GM04504 (cell line): ENCODE results near the gene CYP21A2.
"Not testable (repeated sequence)": the region's sequence is repeated elsewhere in the genome, so short reads cannot be mapped to it uniquely, and the experiment has no call there.

Experiments used
- DNase-seq: peaks from one replicate; pipeline ENCODE4 v3.0.0-alpha.2; 2012; ENCODE audit warnings: low read depth

CYP21A2 gene

GRCh38 chr6:32037598-32038524, at the start of gene CYP21A2:
TSS of gene CYP21A2 (plus strand) at chr6:32038415. CDS start at chr6:32038423, 8 bp downstream.
- DNase-seq = not testable (repeated sequence)

- not testable (repeated sequence) for DNase-seq
Measured at GRCh38 chr6:31989363-31989762, 48.9 kb upstream of the CYP21A2 start.

GRCh38 chr6:31994421-31994820, 43.8 kb upstream of the CYP21A2 start:
- DNase-seq = not testable (repeated sequence)

GRCh38 chr6:31996385-31996784, 41.8 kb upstream of the CYP21A2 start:
- not testable (repeated sequence) for DNase-seq

GRCh38 chr6:32002546-32003268, 35.5 kb upstream of the CYP21A2 start:
- DNase-seq = not testable (repeated sequence)

GRCh38 chr6:32003301-32003700, 34.9 kb upstream of the CYP21A2 start:
- not testable (repeated sequence) for DNase-seq

GRCh38 chr6:32004393-32004792, 33.8 kb upstream of the CYP21A2 start:
- DNase-seq = not testable (repeated sequence)

- not testable (repeated sequence) for DNase-seq
Measured at GRCh38 chr6:32004864-32005537, 33.2 kb upstream of the CYP21A2 start.

- not testable (repeated sequence) for DNase-seq
Measured at GRCh38 chr6:32005538-32005880, 32.7 kb upstream of the CYP21A2 start.

GRCh38 chr6:32005991-32006529, 32.2 kb upstream of the CYP21A2 start:
- not testable (repeated sequence) for DNase-seq

GRCh38 chr6:32007086-32007485, 31.1 kb upstream of the CYP21A2 start:
- not testable (repeated sequence) for DNase-seq

GRCh38 chr6:32008037-32008436, 30.2 kb upstream of the CYP21A2 start:
- not testable (repeated sequence) for DNase-seq

- DNase-seq = not testable (repeated sequence)
Measured at GRCh38 chr6:32008616-32009015, 29.6 kb upstream of the CYP21A2 start.

- not testable (repeated sequence) for DNase-seq
Measured at GRCh38 chr6:32009537-32009936, 28.7 kb upstream of the CYP21A2 start.

GRCh38 chr6:32010856-32011530, 27.2 kb upstream of the CYP21A2 start:
- not testable (repeated sequence) for DNase-seq

- not testable (repeated sequence) for DNase-seq
Measured at GRCh38 chr6:32012941-32013617, 25.1 kb upstream of the CYP21A2 start.

GRCh38 chr6:32013738-32014137, 24.5 kb upstream of the CYP21A2 start:
- not testable (repeated sequence) for DNase-seq

GRCh38 chr6:32014547-32014946, 23.7 kb upstream of the CYP21A2 start, which contains the start of gene C4B:
TSS of gene C4B (plus strand) at chr6:32014795. CDS start at chr6:32014846, 51 bp downstream.
- DNase-seq = not testable (repeated sequence)

- DNase-seq = not testable (repeated sequence)
Measured at GRCh38 chr6:32022100-32022499, 16.1 kb upstream of the CYP21A2 start.

GRCh38 chr6:32028631-32029030, 9.6 kb upstream of the CYP21A2 start:
- not testable (repeated sequence) for DNase-seq

- DNase-seq = not testable (repeated sequence)
Measured at GRCh38 chr6:32029553-32029952, 8.7 kb upstream of the CYP21A2 start.
